Spleen (tissue), 11 donors: ENCODE data around the gene AKR1C1. TPM values are rescaled to one million over a fixed set of nuclear protein-coding genes. Genes with fewer than 3 reads are reported as not detected.
"Not testable (repeated sequence)": the region's sequence is repeated elsewhere in the genome, so short reads cannot be mapped to it uniquely, and the experiment has no call there.

Experiments
- DNase-seq: peaks from one replicate; pipeline ENCODE4 v3.0.0-alpha.2; 2020
- H3K27ac ChIP-seq, 8 donors: fragments of 200-600 bp; sonication (generic) in 7 of 8; 1 replicate in 4 of 8; 2 replicates in 4 of 8; pipeline versions ENCODE4 v1.5.0 to v1.8.0; 2016 to 2021; ENCODE audit warnings: inconsistent platforms in 4 of 8, mild to moderate bottlenecking in 4 of 8, moderate library complexity in 1 of 8
- H3K27me3 ChIP-seq, 7 donors: fragments of 200-600 bp; sonication (generic) in 6 of 7; replicated peaks in 1 of 7; 1 replicate in 4 of 7; 2 replicates in 3 of 7; pipeline versions ENCODE4 v1.5.0 to v1.8.0; 2016 to 2021; ENCODE audit warnings: inconsistent platforms in 3 of 7, mild to moderate bottlenecking in 1 of 7
- H3K36me3 ChIP-seq, 6 donors: fragments of 200-600 bp; sonication (generic) in 5 of 6; 1 replicate in 4 of 6; 2 replicates in 2 of 6; pipeline versions ENCODE4 v1.5.0 to v1.8.0; 2016 to 2021; ENCODE audit warnings: inconsistent platforms in 2 of 6
- H3K4me1 ChIP-seq, 6 donors: fragments of 200-600 bp; sonication (generic) in 5 of 6; 1 replicate in 3 of 6; 2 replicates in 3 of 6; pipeline versions ENCODE4 v1.5.0 to v1.8.0; 2016 to 2021; ENCODE audit warnings: inconsistent platforms in 3 of 6
- H3K4me3 ChIP-seq, 8 donors: fragments of 200-600 bp; sonication (generic) in 7 of 8; 1 replicate in 4 of 8; 2 replicates in 4 of 8; pipeline versions ENCODE4 v1.5.0 to v1.8.0; 2016 to 2021; ENCODE audit warnings: inconsistent platforms in 4 of 8, mild to moderate bottlenecking in 4 of 8, moderate library complexity in 2 of 8
- H3K9me3 ChIP-seq, 8 donors: fragments of 200-600 bp; sonication (generic) in 7 of 8; 1 replicate in 4 of 8; 2 replicates in 4 of 8; pipeline versions ENCODE4 v1.5.0 to v1.8.0; 2016 to 2021; ENCODE audit warnings: inconsistent platforms in 4 of 8
- CTCF ChIP-seq, 11 experiments: fragments of 200-600 bp in 7 of 11; fragments of 450-650 bp in 4 of 11; sonication (generic) in 4 of 11; IDR thresholded peaks in 8 of 11; conservative IDR thresholded peaks in 3 of 11; 1 replicate in 7 of 11; 2 replicates in 4 of 11; pipeline versions ENCODE4 v1.4.0 to v1.8.0; 2016 to 2021; ENCODE audit warnings: antibody characterized with exemption in 11 of 11, inconsistent platforms in 4 of 11, mild to moderate bottlenecking in 1 of 11
- POLR2A ChIP-seq, 3 donors: fragments of 450-650 bp; IDR thresholded peaks; one replicate each; pipeline ENCODE4 v1.5.1; 2017; ENCODE audit warnings: antibody characterized with exemption in 3 of 3, mild to moderate bottlenecking in 1 of 3
- POLR2AphosphoS5 ChIP-seq, 3 donors: sonication (generic); formaldehyde crosslinking; IDR thresholded peaks; one replicate each; pipeline ENCODE4 v1.5.1; 2017; ENCODE audit warnings: antibody characterized with exemption in 3 of 3
- WGBS, 5 donors: extraction: QIAGEN DNeasy Blood & Tissue Kit in 3 of 5; methylation state at CpG; one replicate each; pipeline versions ENCODE4 v1.1.5 to v1.1.7; 2013 to 2018; 5-methylcytosine and 5-hydroxymethylcytosine counted together
- intact Hi-C: fragments of 100-400 bp; cut with DNase I; formaldehyde crosslinking; loops from one replicate; pipeline ENCODE4 v1.15.0; 2023; ENCODE audit warnings: low total_unique reads
- polyA plus RNA-seq, 3 donors: library from polyadenylated mRNA; stranded (reverse); fragments of 200-250 nt; gene quantifications; one replicate each; pipeline ENCODE4 v1.2.1, GENCODE V29; 2013
- total RNA-seq, 7 donors: library from RNA; depleted of rRNA in 3 of 7; stranded (reverse); fragments of >200 nt in 3 of 7; fragmentation: NEBNext Ultra II Directional in 4 of 7; extraction: Animal tissue kit (Norgen Biotek cat#: 25700) in 4 of 7; gene quantifications; one replicate each; pipeline versions ENCODE4 v1.1.0 to v1.2.1, GENCODE V29; 2016 to 2021
- donor health status: healthy with polysubstance abuse.
- donor health status: DM: no; HTN: no; CAD: no; lungs with moderate emphysema.
- donor health status: DM: no; HTN: no; CAD: no.
- donor health status: Bipolar disorder and iron deficiency.
- donor health status: healthy.
- donor health status: DM: no; HTN: no; CAD: no.
- donor health status: DM: yes; HTN: yes; CAD: no.

Gene AKR1C1
- total and polyA plus RNA-seq, 10 donors: 1.3 to 13.5 (median 2.6) TPM

DNA sequence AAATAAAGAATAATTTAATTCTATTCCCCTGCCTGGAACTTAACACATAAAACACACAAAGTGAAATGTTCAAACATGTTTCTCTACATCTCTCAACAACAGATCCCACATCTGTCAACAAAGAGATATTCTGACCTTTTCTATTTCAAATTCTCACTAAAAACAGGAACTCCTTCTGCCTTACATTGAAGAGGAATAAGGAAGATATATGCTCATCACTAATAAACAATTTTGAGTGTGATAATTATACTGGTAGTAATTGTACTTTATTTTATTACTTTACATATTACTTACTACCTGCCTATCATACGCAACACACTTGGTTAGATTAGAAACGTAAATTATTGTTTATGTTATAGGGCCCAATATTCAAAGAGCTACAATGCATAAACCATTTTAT, 27.0 kb downstream of the AKR1C1 start:
- no peaks in the 10 kb centered on the region for H3K4me1 ChIP-seq
- no peaks in the 10 kb centered on the region for H3K9me3 ChIP-seq
- no peaks in the 10 kb centered on the region for H3K36me3 ChIP-seq
- intact Hi-C loops: no loop called here
- no peak overlapping the region for H3K27ac ChIP-seq
- no peak for TF ChIP-seq POLR2AphosphoS5 (IDR thresholded peaks at IDR 0.05)
- no peak for TF ChIP-seq CTCF (IDR thresholded peaks at IDR 0.05 in 8 of 11, conservative IDR thresholded peaks at IDR 0.05 in 3 of 11)
- no peak for TF ChIP-seq POLR2A (IDR thresholded peaks at IDR 0.05)
- no peak overlapping the region for H3K4me3 ChIP-seq
- WGBS, 5 donors: 90 to 99% (median 93%) methylated on average over 2 of the region's 2 CpGs
- DNase-seq: no peak
- H3K27me3 ChIP-seq: no peaks in the 10 kb centered on the region

DNA sequence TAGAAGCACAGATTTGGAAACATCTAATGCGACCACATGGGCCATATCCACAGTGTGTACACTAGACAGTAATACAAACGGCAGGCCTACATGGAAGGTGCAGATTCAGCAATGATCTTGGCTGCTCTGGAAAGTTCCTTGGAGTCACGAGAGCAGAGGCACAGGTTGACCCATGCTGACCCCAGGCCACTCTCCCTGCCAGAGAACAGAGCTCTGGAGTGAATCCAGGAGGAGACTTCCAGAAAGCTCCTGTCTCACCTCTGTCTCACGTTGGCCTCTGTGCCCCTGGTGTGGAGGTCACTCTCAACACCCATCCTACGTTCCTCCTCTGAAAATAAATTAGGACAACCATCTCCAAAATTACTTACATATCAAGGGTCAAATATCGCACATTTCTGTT, 28.2 kb downstream of the AKR1C1 start:
- H3K4me3 ChIP-seq, H3K27me3 ChIP-seq, H3K27ac ChIP-seq, intact Hi-C loops, H3K9me3 ChIP-seq, DNase-seq, H3K4me1 ChIP-seq, H3K36me3 ChIP-seq: not testable (repeated sequence)
- 80 to 92% (median 85%) methylated on average over 2 to 3 of the region's 6 CpGs for WGBS, 5 donors

- intact Hi-C loops, DNase-seq, H3K27me3 ChIP-seq, H3K27ac ChIP-seq, H3K36me3 ChIP-seq, H3K4me1 ChIP-seq, H3K4me3 ChIP-seq, H3K9me3 ChIP-seq: not testable (repeated sequence)
- 85 to 94% (median 92%) methylated on average over 10 of the region's 10 CpGs for WGBS, 5 donors
Measured at GRCh38 chr10:4992564-4992963, 29.3 kb downstream of the AKR1C1 start.

GRCh38 chr10:4994260-4994659, 31.0 kb downstream of the AKR1C1 start:
- H3K36me3 ChIP-seq, DNase-seq, intact Hi-C loops, H3K27me3 ChIP-seq, H3K4me3 ChIP-seq, H3K9me3 ChIP-seq, H3K4me1 ChIP-seq, H3K27ac ChIP-seq: not testable (repeated sequence)

- intact Hi-C loops: no loop called here
- no peaks in the 10 kb centered on the region for H3K9me3 ChIP-seq
- 74 to 88% (median 81%) methylated on average over 5 of the region's 5 CpGs for WGBS, 5 donors
- no peak for DNase-seq
- H3K36me3 ChIP-seq: no peaks in the 10 kb centered on the region
- no peak overlapping the region for H3K4me3 ChIP-seq
- no peaks in the 10 kb centered on the region for H3K27me3 ChIP-seq
- H3K4me1 ChIP-seq: no peaks in the 10 kb centered on the region
- TF ChIP-seq POLR2A (IDR thresholded peaks at IDR 0.05) (no peak), POLR2AphosphoS5 (IDR thresholded peaks at IDR 0.05) (no peak), CTCF (IDR thresholded peaks at IDR 0.05 in 8 of 11, conservative IDR thresholded peaks at IDR 0.05 in 3 of 11) (no peak)
- H3K27ac ChIP-seq: no peak overlapping the region
Measured at GRCh38 chr10:4998671-4999070, 35.5 kb downstream of the AKR1C1 start.

- intact Hi-C loops: no loop called here
- WGBS, 5 donors: 90 to 99% (median 91%) methylated on average over 2 of the region's 2 CpGs
- TF ChIP-seq POLR2A (IDR thresholded peaks at IDR 0.05) (no peak), CTCF (IDR thresholded peaks at IDR 0.05 in 8 of 11, conservative IDR thresholded peaks at IDR 0.05 in 3 of 11) (no peak), POLR2AphosphoS5 (IDR thresholded peaks at IDR 0.05) (no peak)
- Histone ChIP-seq H3K9me3 (peaks cover 0 to 14% (median 8%) of the 10 kb centered on the region in 8 donors), H3K27me3 (no peaks in the 10 kb centered on the region), H3K4me1 (no peaks in the 10 kb centered on the region), H3K27ac (no peak overlapping the region), H3K4me3 (no peak overlapping the region), H3K36me3 (no peaks in the 10 kb centered on the region)
- DNase-seq: no peak
Measured at GRCh38 chr10:5002013-5002727, 39.0 kb downstream of the AKR1C1 start.

DNA sequence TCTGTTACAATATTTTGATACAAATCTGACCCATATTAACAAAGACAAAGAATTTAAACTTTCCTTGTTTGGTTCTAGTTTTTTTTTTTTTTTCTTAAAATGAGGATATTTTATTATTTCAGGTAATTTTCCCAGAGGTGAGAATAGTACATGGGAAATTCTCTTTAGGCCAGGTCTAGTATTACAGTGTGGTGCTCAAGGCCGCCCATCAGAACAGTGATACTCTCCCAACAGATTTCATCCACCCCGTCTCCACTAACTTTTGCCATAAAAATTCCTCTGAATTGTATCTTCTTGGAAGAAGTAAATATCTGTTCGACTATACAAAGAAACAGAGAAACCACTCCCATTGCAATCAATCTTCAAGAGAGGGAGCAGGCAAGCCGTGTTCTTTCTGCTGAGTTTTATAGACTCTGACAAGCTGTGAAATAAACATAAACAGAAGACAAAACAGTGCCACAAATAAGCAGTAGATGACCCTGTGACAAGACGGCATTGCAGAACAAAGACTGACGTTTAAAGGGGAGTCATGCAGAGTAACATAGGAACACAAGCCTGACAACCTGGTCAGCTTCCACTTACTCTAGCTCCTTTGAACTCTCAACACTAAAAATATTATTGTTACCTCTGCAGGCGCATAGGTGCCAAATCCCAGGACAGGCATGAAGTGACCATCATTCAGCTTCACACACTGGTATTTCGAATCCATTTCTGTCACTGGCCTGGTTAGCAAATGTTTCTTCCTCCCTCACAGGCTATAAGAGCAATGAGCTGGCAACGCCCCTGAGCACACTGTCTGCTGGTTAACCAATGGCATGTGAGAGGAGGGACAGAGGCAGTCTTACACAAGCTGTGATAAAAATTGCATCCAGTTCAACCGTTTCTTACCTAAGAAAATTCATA, 40.2 kb downstream of the AKR1C1 start, which contains the start of gene AKR1C2:
Gene AKR1C2, minus strand, starts transcription at position 731 of the 903 bp plus-strand sequence. Its CDS starts 22 bp downstream, at position 709.
- H3K27ac ChIP-seq, H3K36me3 ChIP-seq, H3K4me1 ChIP-seq, intact Hi-C loops, H3K4me3 ChIP-seq, DNase-seq, H3K27me3 ChIP-seq: not testable (repeated sequence)
- WGBS, 5 donors: 63 to 79% (median 74%) methylated on average over 7 to 10 of the region's 10 CpGs
- H3K9me3 ChIP-seq: peaks cover 0 to 14% (median 8%) of the 10 kb centered on the region in 8 donors
